GM19043 (cell line): ENCODE measurements around the gene PAPLN.
"Not testable (repeated sequence)": the region's sequence is repeated elsewhere in the genome, so short reads cannot be mapped to it uniquely, and the experiment has no call there.

Experiments used
- ATAC-seq: cut with Tn5 transposase; IDR thresholded peaks from one replicate; pipeline ENCODE4 v1.9.1; 2021; ENCODE audit warnings: low read depth; ENCODE audit not compliant: unreplicated experiment

PAPLN gene

DNA sequence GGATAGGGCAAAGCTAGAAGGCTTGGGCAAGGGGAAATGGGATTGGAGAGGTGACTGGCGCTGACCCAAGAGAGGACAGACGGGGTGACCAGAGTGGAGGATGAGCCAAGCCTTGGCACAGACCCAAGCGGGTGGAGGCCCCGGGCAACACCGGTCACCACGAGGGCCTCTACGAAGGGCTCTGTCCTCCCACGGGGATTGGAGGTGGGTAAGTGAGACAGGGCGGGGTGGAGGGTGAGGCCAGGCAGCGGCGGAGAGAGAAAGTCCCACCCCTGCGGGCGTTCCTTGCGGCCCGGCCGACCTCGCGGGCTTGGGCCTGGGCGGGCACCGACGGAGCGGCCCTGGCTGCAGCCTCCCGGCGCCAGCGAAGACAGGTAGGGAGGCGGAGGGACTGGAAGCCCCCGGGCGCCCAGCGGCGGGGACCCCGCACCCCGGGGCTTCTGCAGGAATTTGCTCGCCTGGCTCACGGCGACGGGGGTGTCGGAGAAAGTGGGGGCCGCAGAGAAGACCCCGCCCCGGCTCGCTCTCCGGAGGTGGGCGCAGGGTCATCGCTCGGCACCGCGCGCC is at the start of gene PAPLN:
Gene PAPLN (plus strand): TSS at position 288 of the 567 bp plus-strand sequence. CDS start 2,273 bp downstream, outside the sequence.
- ATAC-seq: no peak

DNA sequence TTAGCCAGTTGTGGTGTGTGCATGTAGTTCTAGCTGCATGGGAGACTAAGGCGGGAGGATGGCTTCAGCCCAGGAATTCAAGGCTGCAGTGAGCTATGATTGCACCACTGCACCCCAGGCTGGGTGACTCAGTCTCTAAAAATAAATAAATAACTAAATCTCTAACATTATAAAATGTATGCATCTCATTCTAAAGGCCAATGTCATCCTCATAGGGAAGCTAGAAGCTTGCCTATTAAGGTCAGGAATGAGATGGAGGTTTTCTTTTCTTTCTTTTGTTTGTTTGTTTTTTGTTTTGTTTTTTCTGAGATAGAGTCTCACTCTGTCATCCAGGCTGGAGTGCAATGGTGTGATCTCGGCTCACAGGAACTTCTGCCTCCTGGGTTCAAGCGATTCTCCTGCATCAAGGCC is 48.8 kb upstream of the PAPLN start:
- ATAC-seq: no peak

GRCh38 chr14:73189651-73190050 is 47.7 kb upstream of the PAPLN start:
- ATAC-seq: no peak

GRCh38 chr14:73191441-73191840 is 45.9 kb upstream of the PAPLN start:
- ATAC-seq: no peak

- not testable (repeated sequence) for ATAC-seq
These were observed 43.0 kb upstream of the PAPLN start for GRCh38 chr14:73194306-73194705.

DNA sequence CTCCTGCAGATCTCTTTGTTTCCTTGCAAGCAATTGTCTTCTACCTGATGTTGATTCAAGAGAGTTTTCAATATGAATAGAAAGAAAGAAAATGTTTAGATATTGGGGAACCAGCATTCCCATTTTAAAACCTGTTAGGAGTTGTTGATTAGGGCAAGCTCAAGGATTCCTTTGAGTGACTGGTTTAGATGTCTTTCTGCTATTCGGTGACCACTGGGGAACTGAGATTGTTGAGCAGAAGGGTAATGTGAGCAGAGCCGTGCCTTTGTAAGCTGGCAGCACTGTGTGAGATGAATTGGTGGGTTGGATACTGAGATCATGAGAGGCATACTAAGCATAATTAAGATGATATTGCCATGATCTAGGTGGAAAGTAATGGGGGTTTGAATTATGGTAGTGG is 39.1 kb upstream of the PAPLN start:
- ATAC-seq: no peak

GRCh38 chr14:73203527-73203926 is 33.8 kb upstream of the PAPLN start:
- no peak for ATAC-seq

DNA sequence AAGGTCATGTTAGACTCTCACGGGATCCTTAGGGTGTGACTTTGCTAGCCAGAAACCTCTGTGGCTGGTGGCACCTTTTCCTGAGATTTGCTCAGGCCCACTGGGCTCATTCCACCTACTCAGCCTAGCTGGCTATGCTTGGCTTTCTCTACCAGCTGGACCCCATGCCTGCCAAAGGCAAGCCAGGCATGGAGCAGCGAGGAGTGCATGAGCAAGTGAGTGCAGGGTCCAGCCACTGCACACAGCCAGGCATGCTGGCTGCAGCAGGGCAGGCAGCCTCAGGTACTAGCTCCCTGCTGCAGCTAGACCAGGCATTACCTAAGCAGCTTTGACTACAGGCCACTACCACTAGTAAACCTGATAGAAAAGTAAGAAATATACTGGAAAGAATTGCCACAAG is 29.7 kb upstream of the PAPLN start:
- no peak for ATAC-seq

- ATAC-seq: no peak
These were observed 28.9 kb upstream of the PAPLN start for GRCh38 chr14:73208390-73208789.

- ATAC-seq: no peak
These were observed 28.5 kb upstream of the PAPLN start for GRCh38 chr14:73208846-73209245.

GRCh38 chr14:73209953-73210352 is 27.4 kb upstream of the PAPLN start:
- no peak for ATAC-seq

- ATAC-seq: no peak
These were observed 25.9 kb upstream of the PAPLN start for GRCh38 chr14:73211251-73212040.

GRCh38 chr14:73216030-73216429 is 21.3 kb upstream of the PAPLN start:
- no peak for ATAC-seq

DNA sequence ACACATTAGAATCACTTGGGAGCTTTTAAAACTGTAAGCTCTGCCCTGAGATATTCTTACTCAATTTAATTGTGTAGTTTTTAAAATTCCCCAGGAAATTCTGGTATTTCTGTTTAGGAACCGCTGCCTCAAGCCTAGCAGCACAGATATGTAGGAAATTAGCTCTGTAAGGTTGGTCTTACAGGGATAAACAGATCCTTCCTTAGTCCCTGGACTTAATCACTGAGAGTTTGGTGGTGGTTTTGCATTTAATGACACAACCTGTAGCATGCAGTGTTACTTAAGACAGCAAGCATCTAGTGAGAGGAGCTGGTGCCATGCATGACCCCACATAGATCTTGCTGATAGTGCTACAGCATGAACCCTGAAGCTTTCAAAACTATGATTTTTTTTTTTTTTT is 19.9 kb upstream of the PAPLN start:
- ATAC-seq: no peak

DNA sequence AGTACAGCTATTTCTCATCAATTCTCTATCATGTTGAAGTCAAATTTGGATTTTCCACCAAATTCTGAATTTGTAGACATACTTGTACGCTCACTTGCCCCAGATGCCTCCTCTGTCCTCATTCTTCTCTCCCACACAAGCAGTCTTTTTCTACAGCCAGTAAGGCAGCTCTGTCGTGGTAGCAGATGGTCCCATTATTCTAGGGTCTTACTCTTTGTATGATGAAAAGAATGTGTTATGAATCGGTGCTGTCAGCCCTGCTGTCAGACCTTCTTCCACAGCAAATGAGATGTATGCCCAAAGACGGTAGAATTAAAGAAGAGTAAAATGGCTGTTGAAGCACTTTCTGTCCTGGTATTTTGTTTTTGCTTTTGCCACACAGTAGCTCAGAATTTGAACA is 17.2 kb upstream of the PAPLN start:
- no peak for ATAC-seq

- no peak for ATAC-seq
These were observed 16.7 kb upstream of the PAPLN start for GRCh38 chr14:73220634-73221033.

DNA sequence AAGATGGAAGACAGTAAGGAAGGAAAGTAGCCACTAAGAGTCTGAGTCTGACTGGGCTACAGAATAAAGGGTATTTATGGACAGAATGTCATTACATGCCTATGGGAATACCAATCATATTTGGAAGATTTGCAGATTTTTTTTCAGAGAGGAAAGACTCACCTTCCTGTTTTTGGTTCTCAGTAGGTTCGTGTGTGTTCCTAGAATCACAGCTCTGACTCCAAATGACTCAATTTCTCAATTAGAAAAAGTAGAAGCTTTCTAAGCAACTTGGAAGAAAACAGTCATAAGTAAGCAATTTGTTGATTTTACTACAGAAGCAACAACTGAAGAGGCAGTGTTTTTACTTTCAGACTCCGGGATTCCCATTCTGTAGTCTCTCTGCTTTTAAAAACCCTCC is 15.4 kb upstream of the PAPLN start:
- no peak for ATAC-seq

DNA sequence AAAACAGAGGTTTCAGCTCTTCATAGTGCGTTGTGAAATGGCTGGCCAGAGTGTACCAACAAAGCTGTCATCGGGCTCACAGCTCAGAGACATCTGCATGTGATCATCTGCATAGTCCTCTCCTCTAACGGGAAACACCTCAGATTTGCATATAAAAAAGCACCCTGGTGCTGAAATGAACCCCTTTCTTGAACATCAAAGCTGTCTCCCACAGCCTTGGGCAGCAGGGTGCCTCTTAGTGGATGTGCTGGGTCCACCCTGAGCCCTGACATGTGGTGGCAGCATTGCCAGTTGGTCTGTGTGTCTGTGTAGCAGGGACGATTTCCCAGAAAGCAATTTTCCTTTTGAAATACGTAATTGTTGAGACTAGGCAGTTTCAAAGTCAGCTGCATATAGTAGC is 14.3 kb upstream of the PAPLN start:
- no peak for ATAC-seq

DNA sequence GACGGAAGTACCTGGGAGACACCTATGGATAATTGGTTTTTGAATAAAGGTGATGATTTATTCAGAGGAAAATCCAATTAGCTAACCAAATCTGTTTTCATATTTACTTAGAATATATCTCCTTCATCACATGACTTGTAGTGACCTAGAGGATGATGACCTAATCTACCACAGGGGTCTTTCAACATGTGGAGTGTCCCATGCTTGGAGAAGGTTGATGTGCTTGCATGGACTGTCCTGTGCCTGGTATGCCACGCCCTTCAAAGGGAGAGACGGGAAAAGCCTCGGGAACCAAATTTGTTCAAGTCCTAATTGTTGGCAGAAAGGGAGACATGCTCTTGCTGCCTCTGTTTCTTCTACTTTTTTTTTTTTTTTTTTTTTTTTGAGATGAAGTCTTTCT is 11.8 kb upstream of the PAPLN start:
- no peak for ATAC-seq

DNA sequence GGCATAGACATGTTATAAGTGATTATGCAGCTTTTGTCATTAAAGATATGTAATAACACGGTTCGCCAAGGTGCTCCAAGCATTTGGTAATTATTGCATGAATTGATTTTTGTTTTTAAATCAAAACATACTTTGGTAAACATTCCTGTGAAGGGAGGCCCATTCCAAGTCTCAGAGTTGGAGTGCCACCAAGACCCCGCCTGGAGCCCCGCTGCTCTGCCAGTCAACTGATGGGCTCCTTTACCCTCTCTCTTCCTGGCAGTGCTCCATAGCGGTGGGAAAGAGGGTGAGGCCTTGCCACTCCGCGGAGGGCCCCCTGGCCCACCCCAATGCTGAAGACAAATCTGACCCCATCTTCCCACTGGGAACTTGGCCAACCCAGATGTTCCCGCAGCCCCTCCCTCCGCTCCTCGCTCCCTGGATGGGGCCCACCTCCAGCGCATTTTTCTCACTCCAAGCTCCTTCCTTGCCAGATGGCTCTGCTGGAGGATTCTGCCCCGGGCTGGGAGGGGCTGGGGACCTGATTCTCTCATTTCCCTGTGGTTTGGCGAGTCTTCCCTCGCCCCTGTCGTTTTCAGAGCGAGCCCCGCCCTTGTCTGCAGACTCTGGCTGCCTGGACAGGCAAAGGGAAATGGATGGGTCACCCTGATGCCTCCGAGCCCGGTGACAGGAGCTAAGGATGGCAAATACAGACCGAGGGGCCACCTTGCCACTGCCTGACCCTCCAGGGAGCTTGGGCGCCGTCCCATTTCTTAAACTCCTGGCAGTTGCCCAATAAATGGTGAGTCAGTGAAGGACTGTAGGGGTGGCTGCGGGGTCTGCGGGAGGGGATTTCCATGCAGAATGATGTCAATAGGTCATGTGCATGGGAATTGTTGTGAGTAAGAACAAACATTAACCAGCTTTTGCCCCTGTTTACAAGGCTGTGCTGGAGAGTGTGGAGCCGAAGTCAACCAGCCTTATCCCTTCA is 9.2 kb upstream of the PAPLN start:
- no peak for ATAC-seq

- ATAC-seq: no peak
These were observed 7.3 kb upstream of the PAPLN start for GRCh38 chr14:73230051-73230450.
